Astrocyte of the cerebellum (primary cell): Measurements from ENCODE around the gene SLC6A20.

Source experiments
- DNase-seq: peaks from one replicate; pipeline ENCODE4 v3.0.0-alpha.2; 2011; ENCODE audit warnings: low read depth
- H3K4me3 ChIP-seq: 2 replicates; pipeline ENCODE4 v1.5.1; 2011; ENCODE audit warnings: mild to moderate bottlenecking, low read depth, low read length, moderate library complexity
- CTCF ChIP-seq: IDR thresholded peaks from 2 replicates; pipeline ENCODE4 v1.5.1; 2012; ENCODE audit warnings: low read length, low read depth, moderate library complexity, mild to moderate bottlenecking; ENCODE audit errors: missing control alignments
- in situ Hi-C: cut with HindIII; loops from 2 replicates; pipeline ENCODE4 v1.10.0; 2017; ENCODE audit warnings: low sequenced_read_pairs

SLC6A20 gene

GRCh38 chr3:45782381-45782780, 14.0 kb downstream of the SLC6A20 start:
- no peak overlapping the region for H3K4me3 ChIP-seq
- TF ChIP-seq CTCF = no peak
- in situ Hi-C loops = no loop called here
- no peak for DNase-seq

- H3K4me3 ChIP-seq = no peak overlapping the region
- DNase-seq = no peak
- in situ Hi-C loops = no loop called here
- no peak for TF ChIP-seq CTCF
Observed at GRCh38 chr3:45781841-45782240, 14.5 kb downstream of the SLC6A20 start.

GRCh38 chr3:45781271-45781670, 15.1 kb downstream of the SLC6A20 start:
- TF ChIP-seq CTCF = no peak
- H3K4me3 ChIP-seq = no peak overlapping the region
- in situ Hi-C loops = no loop called here
- DNase-seq = no peak

DNA sequence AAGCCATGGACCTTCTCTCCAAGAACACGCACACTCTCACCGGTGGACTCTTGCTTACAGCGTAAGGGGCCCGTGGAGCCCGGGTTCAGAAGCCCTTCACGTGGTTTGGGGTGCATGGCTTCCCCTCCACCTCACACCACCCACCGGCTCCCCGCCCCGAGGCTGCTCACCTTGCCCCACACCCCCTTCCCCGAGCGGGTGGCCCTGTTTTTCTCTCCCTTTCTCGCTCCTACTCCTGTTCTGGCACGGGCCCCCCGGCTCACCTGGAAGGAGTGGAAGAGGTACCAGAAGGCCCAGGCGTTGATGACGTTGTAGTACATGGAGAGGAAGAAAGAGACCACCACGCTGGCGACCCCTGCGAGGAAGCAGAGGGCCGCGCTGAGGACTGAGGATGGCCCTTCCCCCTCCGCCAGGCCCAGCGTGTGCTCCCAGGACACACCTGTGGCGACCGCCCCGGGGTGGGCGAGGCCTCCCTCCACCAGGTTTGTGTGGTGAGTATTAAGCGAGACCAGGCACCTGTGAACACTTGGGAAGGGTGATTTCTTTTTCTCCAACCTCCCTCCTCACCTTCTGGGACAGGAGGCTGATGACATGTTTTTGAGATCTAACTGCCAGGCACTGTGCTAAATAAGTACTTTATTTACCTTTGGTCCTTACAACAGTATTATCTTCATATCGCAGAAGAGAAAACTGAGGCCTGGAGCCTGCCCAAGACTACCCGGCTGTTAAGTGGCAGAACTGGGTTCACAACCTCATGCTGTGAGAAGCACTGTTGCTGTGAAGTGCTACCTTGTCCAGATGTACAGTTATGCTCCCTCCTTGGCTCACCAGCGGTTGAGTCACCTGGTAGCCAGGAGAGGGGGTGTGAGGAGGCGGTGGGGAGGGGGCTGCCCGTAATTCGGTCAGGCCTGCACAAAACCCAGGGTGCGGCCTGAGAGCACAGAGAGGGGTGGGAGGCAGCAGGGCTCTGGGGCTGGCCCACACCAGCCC, 16.3 kb downstream of the SLC6A20 start:
- DNase-seq = no peak
- H3K4me3 ChIP-seq = no peak overlapping the region
- no peak for TF ChIP-seq CTCF
- in situ Hi-C loops = no loop called here

- no peak for DNase-seq
- no peak overlapping the region for H3K4me3 ChIP-seq
- no peak for TF ChIP-seq CTCF
- in situ Hi-C loops = no loop called here
Observed at GRCh38 chr3:45778761-45779201, 17.6 kb downstream of the SLC6A20 start.

DNA sequence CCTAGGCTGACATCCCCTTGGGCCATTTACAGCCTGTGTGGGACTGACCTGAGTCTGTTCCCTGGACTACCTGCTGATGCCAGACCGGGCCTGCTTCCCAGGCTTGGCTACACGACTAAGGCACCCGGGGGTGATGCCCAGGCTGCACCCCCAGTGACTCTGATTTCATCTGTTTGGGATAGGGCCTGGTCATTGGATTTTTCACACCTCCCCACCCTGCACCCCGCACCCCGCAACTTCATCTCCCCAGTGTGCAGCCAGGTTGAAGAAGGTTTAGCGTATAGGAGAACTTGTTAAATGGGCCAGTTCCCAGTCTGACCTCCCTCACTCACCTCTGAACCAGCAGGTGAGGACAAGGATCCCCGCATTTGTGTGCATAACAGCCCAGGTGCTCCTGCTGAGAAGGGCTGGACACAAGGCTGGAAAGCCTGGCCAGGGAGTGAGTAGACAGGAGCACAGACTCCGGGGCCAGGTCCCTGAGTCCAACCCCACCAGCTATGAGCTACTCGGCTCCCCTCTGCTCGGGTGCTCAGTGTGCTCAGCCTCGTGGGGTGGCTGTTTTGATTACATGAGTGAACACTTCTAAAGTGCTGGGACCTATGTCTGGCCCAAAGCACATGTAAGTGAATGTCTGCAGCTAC, 18.5 kb downstream of the SLC6A20 start:
- H3K4me3 ChIP-seq = no peak overlapping the region
- TF ChIP-seq CTCF = no peak
- in situ Hi-C loops = no loop called here
- no peak for DNase-seq
